Measurements from ENCODE around the gene DGKG. TPM values are rescaled to one million over a fixed set of nuclear protein-coding genes. Genes with fewer than 3 reads are reported as not detected.

Gene DGKG
- total RNA-seq, 2 experiments from 2014 or later: not detected

DNA sequence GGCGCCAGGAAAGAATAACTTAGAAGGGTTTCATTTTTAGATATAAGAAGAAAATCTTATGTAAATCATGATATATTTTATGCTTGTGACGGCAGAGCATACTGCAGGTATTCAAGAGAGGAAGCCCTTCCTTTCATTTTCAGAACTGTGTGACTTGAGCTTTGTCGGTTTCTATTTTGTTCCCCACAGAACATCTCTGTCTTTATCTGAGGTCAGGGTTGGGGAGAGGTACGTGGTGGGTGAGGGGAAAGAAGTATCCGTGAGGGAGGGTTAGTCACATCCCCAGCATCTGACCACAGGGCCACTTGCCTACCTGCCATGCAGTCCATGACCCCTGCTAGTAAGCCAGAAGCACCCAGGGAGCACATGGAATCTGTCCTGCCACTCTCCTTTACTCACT is 126.5 kb downstream of the DGKG start:
- H3K36me3 Mint-ChIP-seq (ENCODE audit: low read depth): no peaks in the 10 kb centered on the region
- POLR2A ChIA-PET: no interaction called here
- Histone ChIP-seq H3K27ac (ENCODE audit: low read depth in 1 of 2, low read length in 2 of 2) (no peak overlapping the region), H3K9me3 (ENCODE audit: control insufficient read depth in 1 of 2, insufficient read depth in 1 of 2, low read length in 2 of 2) (no peaks in the 10 kb centered on the region), H3K4me3 (ENCODE audit: low read length) (no peak overlapping the region), H3K4me1 (ENCODE audit: insufficient read depth, low read length) (no peaks in the 10 kb centered on the region), H3K27me3 (ENCODE audit: control insufficient read depth in 1 of 2, insufficient read depth in 2 of 2, low read length in 2 of 2) (no peaks in the 10 kb centered on the region), H3K36me3 (ENCODE audit: insufficient read depth, low read length) (no peaks in the 10 kb centered on the region)
- TF ChIP-seq, protein P1, sequence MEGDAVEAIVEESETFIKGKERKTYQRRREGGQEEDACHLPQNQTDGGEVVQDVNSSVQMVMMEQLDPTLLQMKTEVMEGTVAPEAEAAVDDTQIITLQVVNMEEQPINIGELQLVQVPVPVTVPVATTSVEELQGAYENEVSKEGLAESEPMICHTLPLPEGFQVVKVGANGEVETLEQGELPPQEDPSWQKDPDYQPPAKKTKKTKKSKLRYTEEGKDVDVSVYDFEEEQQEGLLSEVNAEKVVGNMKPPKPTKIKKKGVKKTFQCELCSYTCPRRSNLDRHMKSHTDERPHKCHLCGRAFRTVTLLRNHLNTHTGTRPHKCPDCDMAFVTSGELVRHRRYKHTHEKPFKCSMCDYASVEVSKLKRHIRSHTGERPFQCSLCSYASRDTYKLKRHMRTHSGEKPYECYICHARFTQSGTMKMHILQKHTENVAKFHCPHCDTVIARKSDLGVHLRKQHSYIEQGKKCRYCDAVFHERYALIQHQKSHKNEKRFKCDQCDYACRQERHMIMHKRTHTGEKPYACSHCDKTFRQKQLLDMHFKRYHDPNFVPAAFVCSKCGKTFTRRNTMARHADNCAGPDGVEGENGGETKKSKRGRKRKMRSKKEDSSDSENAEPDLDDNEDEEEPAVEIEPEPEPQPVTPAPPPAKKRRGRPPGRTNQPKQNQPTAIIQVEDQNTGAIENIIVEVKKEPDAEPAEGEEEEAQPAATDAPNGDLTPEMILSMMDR (IDR thresholded peaks at IDR 0.05): no peak
- H3K4me1 Mint-ChIP-seq (ENCODE audit: low read depth): peaks cover 17% of the 10 kb centered on the region
- H3K27me3 Mint-ChIP-seq: peaks cover 9% of the 10 kb centered on the region
- no peaks in the 10 kb centered on the region for H3K9me3 Mint-ChIP-seq
- peak overlapping the region; percentile 23 for H3K4me3 Mint-ChIP-seq
- ATAC-seq (ENCODE audit: poor library complexity) (no peak), DNase-seq (no peak)
- intact Hi-C loops (cut with DNase I, micrococcal nuclease): no loop called here
- CTCF ChIA-PET: no interaction called here
- H3K27ac Mint-ChIP-seq: peak overlapping the region; percentile 33

DNA sequence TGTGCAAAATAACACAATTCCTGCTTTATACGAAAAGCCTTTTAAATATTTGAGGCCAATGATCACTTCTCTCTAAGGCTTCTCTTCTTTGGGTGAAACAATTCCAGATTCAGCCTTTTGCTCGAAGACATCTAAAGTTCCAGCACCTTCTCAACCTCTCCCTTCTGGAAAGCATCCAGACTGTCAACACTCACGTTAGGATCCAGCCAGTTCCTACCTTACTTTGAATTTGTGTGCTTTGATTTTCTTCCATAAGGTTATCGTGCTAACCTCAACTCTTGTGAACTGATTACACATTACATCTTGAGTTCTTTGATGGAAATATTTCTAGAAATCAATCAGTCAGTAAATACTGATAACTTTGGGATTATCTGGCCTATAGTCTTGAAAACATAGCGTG is 127.9 kb downstream of the DGKG start:
- Histone ChIP-seq H3K36me3 (ENCODE audit: insufficient read depth, low read length) (no peaks in the 10 kb centered on the region), H3K4me3 (ENCODE audit: low read length) (no peak overlapping the region), H3K27ac (ENCODE audit: low read depth in 1 of 2, low read length in 2 of 2) (no peak overlapping the region), H3K4me1 (ENCODE audit: insufficient read depth, low read length) (no peaks in the 10 kb centered on the region), H3K9me3 (ENCODE audit: control insufficient read depth in 1 of 2, insufficient read depth in 1 of 2, low read length in 2 of 2) (no peaks in the 10 kb centered on the region), H3K27me3 (ENCODE audit: control insufficient read depth in 1 of 2, insufficient read depth in 2 of 2, low read length in 2 of 2) (peaks cover 0 to 2% of the 10 kb centered on the region in 2 experiments)
- Mint-ChIP-seq H3K4me1 (ENCODE audit: low read depth) (peaks cover 17% of the 10 kb centered on the region), H3K4me3 (no peak overlapping the region), H3K27me3 (peaks cover 9% of the 10 kb centered on the region), H3K9me3 (no peaks in the 10 kb centered on the region), H3K36me3 (ENCODE audit: low read depth) (no peaks in the 10 kb centered on the region), H3K27ac (no peak overlapping the region)
- ATAC-seq (ENCODE audit: poor library complexity): no peak
- TF ChIP-seq, protein P1 (IDR thresholded peaks at IDR 0.05): no peak
- ChIA-PET CTCF (no interaction called here), POLR2A (no interaction called here)
- DNase-seq: no peak
- intact Hi-C loops (cut with DNase I, micrococcal nuclease): no loop called here

DNA sequence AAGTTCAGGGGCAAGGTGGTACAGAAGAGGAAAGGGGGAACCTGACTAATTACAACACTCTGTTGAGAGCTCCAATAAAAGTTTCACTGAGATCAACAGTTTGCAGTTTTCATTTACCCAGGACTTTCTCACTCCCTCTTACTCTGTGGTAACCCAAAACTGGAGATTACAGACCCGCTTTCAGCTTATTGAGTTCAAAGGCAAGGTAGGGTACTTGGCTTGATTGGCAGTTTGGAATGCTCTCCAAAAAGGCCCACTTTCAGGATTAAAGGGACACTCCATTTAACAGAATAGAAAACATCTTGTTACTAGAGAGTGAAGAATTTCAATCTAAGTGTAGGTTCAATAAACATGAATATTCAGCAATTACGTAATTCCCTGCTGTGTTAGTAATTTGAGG is 135.6 kb downstream of the DGKG start:
- Histone ChIP-seq H3K4me3 (ENCODE audit: low read length) (no peak overlapping the region), H3K4me1 (ENCODE audit: insufficient read depth, low read length) (no peaks in the 10 kb centered on the region), H3K27me3 (ENCODE audit: control insufficient read depth in 1 of 2, insufficient read depth in 2 of 2, low read length in 2 of 2) (peaks cover 7 to 10% of the 10 kb centered on the region in 2 experiments), H3K9me3 (ENCODE audit: control insufficient read depth in 1 of 2, insufficient read depth in 1 of 2, low read length in 2 of 2) (no peaks in the 10 kb centered on the region), H3K27ac (ENCODE audit: low read depth in 1 of 2, low read length in 2 of 2) (no peak overlapping the region), H3K36me3 (ENCODE audit: insufficient read depth, low read length) (no peaks in the 10 kb centered on the region)
- ChIA-PET CTCF (interaction anchor here (1.5 kb wide), 1 partner anchor 15 kb away, joined by 3 read pairs; no protein-coding TSS in a partner anchor), POLR2A (no interaction called here)
- no peak overlapping the region for H3K4me3 Mint-ChIP-seq
- TF ChIP-seq, protein P1 (IDR thresholded peaks at IDR 0.05): no peak
- DNase-seq (no peak), ATAC-seq (ENCODE audit: poor library complexity) (no peak)
- no peak overlapping the region for H3K27ac Mint-ChIP-seq
- H3K9me3 Mint-ChIP-seq: no peaks in the 10 kb centered on the region
- intact Hi-C loops (cut with DNase I, micrococcal nuclease): no loop called here
- peaks cover 17% of the 10 kb centered on the region for H3K27me3 Mint-ChIP-seq
- H3K4me1 Mint-ChIP-seq (ENCODE audit: low read depth): no peaks in the 10 kb centered on the region
- H3K36me3 Mint-ChIP-seq (ENCODE audit: low read depth): no peaks in the 10 kb centered on the region
